Stimulated activated naive CD8-positive, alpha-beta T cell treated with anti-CD3 and anti-CD28 coated beads, Interleukin-15, Interleukin-2, amounts not matched to agents 100 ng/mL and 50 ng/mL, for 24 hours (primary cell): ENCODE results near the gene ITFG1.

Experiments
- H3K27ac Mint-ChIP-seq: one replicate; pipeline ENCODE4 v1.8.0; 2021; ENCODE audit warnings: mild to moderate bottlenecking, mixed read lengths
- H3K27me3 Mint-ChIP-seq: one replicate; pipeline ENCODE4 v1.8.0; 2021; ENCODE audit warnings: mixed read lengths
- H3K36me3 Mint-ChIP-seq: one replicate; pipeline ENCODE4 v1.8.0; 2021; ENCODE audit warnings: low read depth, mixed read lengths
- H3K4me1 Mint-ChIP-seq: one replicate; pipeline ENCODE4 v1.8.0; 2021; ENCODE audit warnings: low read depth, mixed read lengths
- H3K4me3 Mint-ChIP-seq: one replicate; pipeline ENCODE4 v1.8.0; 2021; ENCODE audit warnings: mild to moderate bottlenecking, mixed read lengths
- H3K9me3 Mint-ChIP-seq: one replicate; pipeline ENCODE4 v1.8.0; 2021; ENCODE audit warnings: mixed read lengths

Gene ITFG1

GRCh38 chr16:47308601-47309000 is 152.3 kb downstream of the ITFG1 start:
- Mint-ChIP-seq H3K4me3 (no peak overlapping the region), H3K36me3 (peaks cover 50% of the 10 kb centered on the region), H3K27ac (no peak overlapping the region), H3K27me3 (no peaks in the 10 kb centered on the region), H3K9me3 (peaks cover 4% of the 10 kb centered on the region), H3K4me1 (peaks cover 5% of the 10 kb centered on the region)

GRCh38 chr16:47304563-47304962 is 156.3 kb downstream of the ITFG1 start:
- H3K36me3 Mint-ChIP-seq: peaks cover 58% of the 10 kb centered on the region
- H3K4me3 Mint-ChIP-seq: no peak overlapping the region
- peaks cover 4% of the 10 kb centered on the region for H3K9me3 Mint-ChIP-seq
- no peak overlapping the region for H3K27ac Mint-ChIP-seq
- no peaks in the 10 kb centered on the region for H3K27me3 Mint-ChIP-seq
- H3K4me1 Mint-ChIP-seq: no peaks in the 10 kb centered on the region

GRCh38 chr16:47299587-47299986 is 161.3 kb downstream of the ITFG1 start:
- H3K4me1 Mint-ChIP-seq: no peaks in the 10 kb centered on the region
- peaks cover 63% of the 10 kb centered on the region for H3K36me3 Mint-ChIP-seq
- H3K9me3 Mint-ChIP-seq: peaks cover 23% of the 10 kb centered on the region
- no peak overlapping the region for H3K27ac Mint-ChIP-seq
- H3K4me3 Mint-ChIP-seq: no peak overlapping the region
- no peaks in the 10 kb centered on the region for H3K27me3 Mint-ChIP-seq

GRCh38 chr16:47284999-47285398 is 175.9 kb downstream of the ITFG1 start:
- Mint-ChIP-seq H3K4me3 (no peak overlapping the region), H3K36me3 (peaks cover 30% of the 10 kb centered on the region), H3K4me1 (no peaks in the 10 kb centered on the region), H3K9me3 (peaks cover 13% of the 10 kb centered on the region), H3K27me3 (no peaks in the 10 kb centered on the region), H3K27ac (no peak overlapping the region)

- H3K9me3 Mint-ChIP-seq: no peaks in the 10 kb centered on the region
- H3K27ac Mint-ChIP-seq: no peak overlapping the region
- H3K27me3 Mint-ChIP-seq: no peaks in the 10 kb centered on the region
- no peak overlapping the region for H3K4me3 Mint-ChIP-seq
- peaks cover 1% of the 10 kb centered on the region for H3K36me3 Mint-ChIP-seq
- no peaks in the 10 kb centered on the region for H3K4me1 Mint-ChIP-seq
Measured at GRCh38 chr16:47278306-47278970, 182.4 kb downstream of the ITFG1 start.

GRCh38 chr16:47276522-47276921 is 184.3 kb downstream of the ITFG1 start:
- H3K27me3 Mint-ChIP-seq: no peaks in the 10 kb centered on the region
- peaks cover 16% of the 10 kb centered on the region for H3K36me3 Mint-ChIP-seq
- H3K9me3 Mint-ChIP-seq: peaks cover 5% of the 10 kb centered on the region
- no peaks in the 10 kb centered on the region for H3K4me1 Mint-ChIP-seq
- no peak overlapping the region for H3K4me3 Mint-ChIP-seq
- H3K27ac Mint-ChIP-seq: no peak overlapping the region

- no peak overlapping the region for H3K27ac Mint-ChIP-seq
- no peak overlapping the region for H3K4me3 Mint-ChIP-seq
Measured at GRCh38 chr16:47262938-47263337, 197.9 kb downstream of the ITFG1 start.

GRCh38 chr16:47260503-47260902 is 200.4 kb downstream of the ITFG1 start:
- Mint-ChIP-seq H3K9me3 (no peaks in the 10 kb centered on the region), H3K27ac (no peak overlapping the region), H3K36me3 (peaks cover 33% of the 10 kb centered on the region), H3K4me1 (no peaks in the 10 kb centered on the region), H3K27me3 (no peaks in the 10 kb centered on the region), H3K4me3 (no peak overlapping the region)

More at GRCh38 chr16:47262938-47263337, 197.9 kb downstream of the ITFG1 start:
- Mint-ChIP-seq H3K4me1 (no peaks in the 10 kb centered on the region), H3K9me3 (no peaks in the 10 kb centered on the region), H3K27me3 (no peaks in the 10 kb centered on the region), H3K36me3 (peaks cover 22% of the 10 kb centered on the region)

GRCh38 chr16:47258874-47259461 is 201.9 kb downstream of the ITFG1 start:
- Mint-ChIP-seq H3K36me3 (peaks cover 34% of the 10 kb centered on the region), H3K4me3 (no peak overlapping the region)

GRCh38 chr16:47254756-47255155 is 206.1 kb downstream of the ITFG1 start:
- H3K9me3 Mint-ChIP-seq: no peaks in the 10 kb centered on the region
- no peaks in the 10 kb centered on the region for H3K27me3 Mint-ChIP-seq
- peaks cover 30% of the 10 kb centered on the region for H3K36me3 Mint-ChIP-seq
- no peaks in the 10 kb centered on the region for H3K4me1 Mint-ChIP-seq
- H3K27ac Mint-ChIP-seq: no peak overlapping the region
- no peak overlapping the region for H3K4me3 Mint-ChIP-seq

More at GRCh38 chr16:47258874-47259461, 201.9 kb downstream of the ITFG1 start:
- H3K9me3 Mint-ChIP-seq: no peaks in the 10 kb centered on the region
- H3K27me3 Mint-ChIP-seq: no peaks in the 10 kb centered on the region
- H3K27ac Mint-ChIP-seq: no peak overlapping the region
- no peaks in the 10 kb centered on the region for H3K4me1 Mint-ChIP-seq

GRCh38 chr16:47250983-47251382 is 209.9 kb downstream of the ITFG1 start:
- no peaks in the 10 kb centered on the region for H3K4me1 Mint-ChIP-seq
- peaks cover 17% of the 10 kb centered on the region for H3K36me3 Mint-ChIP-seq
- no peak overlapping the region for H3K4me3 Mint-ChIP-seq
- H3K9me3 Mint-ChIP-seq: no peaks in the 10 kb centered on the region
- H3K27ac Mint-ChIP-seq: no peak overlapping the region
- no peaks in the 10 kb centered on the region for H3K27me3 Mint-ChIP-seq

GRCh38 chr16:47247690-47248089 is 213.2 kb downstream of the ITFG1 start:
- H3K9me3 Mint-ChIP-seq: no peaks in the 10 kb centered on the region
- H3K36me3 Mint-ChIP-seq: peaks cover 13% of the 10 kb centered on the region
- no peaks in the 10 kb centered on the region for H3K27me3 Mint-ChIP-seq
- no peak overlapping the region for H3K4me3 Mint-ChIP-seq
- H3K4me1 Mint-ChIP-seq: no peaks in the 10 kb centered on the region
- no peak overlapping the region for H3K27ac Mint-ChIP-seq

- Mint-ChIP-seq H3K4me3 (no peak overlapping the region), H3K27ac (no peak overlapping the region), H3K36me3 (peaks cover 24% of the 10 kb centered on the region)
Measured at GRCh38 chr16:47244206-47244605, 216.7 kb downstream of the ITFG1 start.

GRCh38 chr16:47241061-47241460 is 219.8 kb downstream of the ITFG1 start:
- Mint-ChIP-seq H3K27ac (no peak overlapping the region), H3K36me3 (peaks cover 32% of the 10 kb centered on the region), H3K27me3 (no peaks in the 10 kb centered on the region), H3K9me3 (no peaks in the 10 kb centered on the region), H3K4me3 (no peak overlapping the region), H3K4me1 (no peaks in the 10 kb centered on the region)

More at GRCh38 chr16:47244206-47244605, 216.7 kb downstream of the ITFG1 start:
- Mint-ChIP-seq H3K27me3 (no peaks in the 10 kb centered on the region), H3K9me3 (no peaks in the 10 kb centered on the region), H3K4me1 (no peaks in the 10 kb centered on the region)

- no peaks in the 10 kb centered on the region for H3K4me1 Mint-ChIP-seq
- H3K36me3 Mint-ChIP-seq: peaks cover 62% of the 10 kb centered on the region
- no peak overlapping the region for H3K4me3 Mint-ChIP-seq
- H3K9me3 Mint-ChIP-seq: no peaks in the 10 kb centered on the region
- H3K27me3 Mint-ChIP-seq: no peaks in the 10 kb centered on the region
- H3K27ac Mint-ChIP-seq: no peak overlapping the region
Measured at GRCh38 chr16:47236716-47237115, 224.1 kb downstream of the ITFG1 start.

GRCh38 chr16:47230296-47230695 is 230.6 kb downstream of the ITFG1 start:
- Mint-ChIP-seq H3K4me3 (no peak overlapping the region), H3K9me3 (peaks cover 4% of the 10 kb centered on the region), H3K4me1 (no peaks in the 10 kb centered on the region), H3K27me3 (no peaks in the 10 kb centered on the region), H3K36me3 (peaks cover 50% of the 10 kb centered on the region), H3K27ac (no peak overlapping the region)
